Choroid plexus epithelial cell (primary cell): ENCODE measurements around the gene SFMBT2.
A peak's percentile ranks its signal among the peaks of the same experiment; 100 is the strongest.
"Not testable (repeated sequence)": the region's sequence is repeated elsewhere in the genome, so short reads cannot be mapped to it uniquely, and the experiment has no call there.

Experiments used
- DNase-seq: peaks from one replicate; pipeline ENCODE4 v3.0.0-alpha.2; 2010; ENCODE audit warnings: low read depth
- H3K4me3 ChIP-seq: 2 replicates; pipeline ENCODE4 v1.5.1; 2011; ENCODE audit warnings: low read depth, mild to moderate bottlenecking, control low read depth, low read length, moderate library complexity
- CTCF ChIP-seq: conservative IDR thresholded peaks from 2 replicates; pipeline ENCODE4 v1.5.1; 2011; ENCODE audit warnings: low read depth, mild to moderate bottlenecking, control low read depth, inconsistent platforms, low read length, moderate library complexity

The SFMBT2 gene

GRCh38 chr10:7218968-7219367 is 191.9 kb downstream of the SFMBT2 start:
- H3K4me3 ChIP-seq: no peak overlapping the region
- peak; percentile 1 for DNase-seq
- TF ChIP-seq CTCF: no peak

GRCh38 chr10:7212696-7213095 is 198.1 kb downstream of the SFMBT2 start:
- not testable (repeated sequence) for H3K4me3 ChIP-seq, DNase-seq

GRCh38 chr10:7211857-7212577 is 198.8 kb downstream of the SFMBT2 start:
- no peak for TF ChIP-seq CTCF
- no peak overlapping the region for H3K4me3 ChIP-seq
- no peak for DNase-seq

- no peak overlapping the region for H3K4me3 ChIP-seq
- TF ChIP-seq CTCF: no peak
- no peak for DNase-seq
Measured at GRCh38 chr10:7210516-7210915, 200.3 kb downstream of the SFMBT2 start.

GRCh38 chr10:7209458-7209857 is 201.4 kb downstream of the SFMBT2 start:
- no peak for TF ChIP-seq CTCF
- DNase-seq: no peak
- no peak overlapping the region for H3K4me3 ChIP-seq

- H3K4me3 ChIP-seq: no peak overlapping the region
- DNase-seq: no peak
- no peak for TF ChIP-seq CTCF
Measured at GRCh38 chr10:7206412-7207100, 204.3 kb downstream of the SFMBT2 start.

GRCh38 chr10:7205656-7206055 is 205.2 kb downstream of the SFMBT2 start:
- TF ChIP-seq CTCF: no peak

More at GRCh38 chr10:7205656-7206055, 205.2 kb downstream of the SFMBT2 start:
- H3K4me3 ChIP-seq: no peak overlapping the region
- no peak for DNase-seq
